HG02642 (cell line): ENCODE data around the gene CFAP299.

Experiments used
- ATAC-seq: cut with Tn5 transposase; IDR thresholded peaks from one replicate; pipeline ENCODE4 v1.9.1; 2021; ENCODE audit warnings: mild to moderate bottlenecking; ENCODE audit not compliant: unreplicated experiment, poor library complexity

The CFAP299 gene

GRCh38 chr4:80492761-80493160 lies 157.2 kb downstream of the CFAP299 start:
- ATAC-seq = no peak

- ATAC-seq = no peak
Measured at GRCh38 chr4:80495865-80496264, 160.3 kb downstream of the CFAP299 start.

GRCh38 chr4:80498725-80499124 lies 163.2 kb downstream of the CFAP299 start:
- no peak for ATAC-seq

GRCh38 chr4:80500613-80501012 lies 165.1 kb downstream of the CFAP299 start:
- ATAC-seq = no peak

- ATAC-seq = no peak
Measured at GRCh38 chr4:80507077-80507476, 171.5 kb downstream of the CFAP299 start.

GRCh38 chr4:80507507-80507906 lies 172.0 kb downstream of the CFAP299 start:
- ATAC-seq = peak; percentile 96

GRCh38 chr4:80515496-80515895 lies 180.0 kb downstream of the CFAP299 start:
- ATAC-seq = no peak

GRCh38 chr4:80521438-80521837 lies 185.9 kb downstream of the CFAP299 start:
- no peak for ATAC-seq

GRCh38 chr4:80526697-80527096 lies 191.2 kb downstream of the CFAP299 start:
- ATAC-seq = no peak

GRCh38 chr4:80529026-80529425 lies 193.5 kb downstream of the CFAP299 start:
- ATAC-seq = no peak

- ATAC-seq = no peak
Measured at GRCh38 chr4:80532674-80533333, 197.3 kb downstream of the CFAP299 start.

- ATAC-seq = no peak
Measured at GRCh38 chr4:80535551-80535950, 200.0 kb downstream of the CFAP299 start.

- no peak for ATAC-seq
Measured at GRCh38 chr4:80538276-80538926, 202.9 kb downstream of the CFAP299 start.

GRCh38 chr4:80539190-80539589 lies 203.7 kb downstream of the CFAP299 start:
- ATAC-seq = no peak

- peak; percentile 3 for ATAC-seq
Measured at GRCh38 chr4:80540349-80540748, 204.8 kb downstream of the CFAP299 start.

GRCh38 chr4:80540785-80541469 lies 205.4 kb downstream of the CFAP299 start:
- peak; percentile 94 for ATAC-seq

- ATAC-seq = no peak
Measured at GRCh38 chr4:80542747-80543146, 207.2 kb downstream of the CFAP299 start.

GRCh38 chr4:80560337-80560736 lies 224.8 kb downstream of the CFAP299 start:
- no peak for ATAC-seq

GRCh38 chr4:80566203-80566872 lies 230.8 kb downstream of the CFAP299 start:
- ATAC-seq = no peak

GRCh38 chr4:80568891-80569290 lies 233.4 kb downstream of the CFAP299 start:
- no peak for ATAC-seq

- no peak for ATAC-seq
Measured at GRCh38 chr4:80576796-80577195, 241.3 kb downstream of the CFAP299 start.
